H1 (cell line): ENCODE measurements around the gene OGFOD3. TPM values are rescaled to one million over a fixed set of nuclear protein-coding genes. Genes with fewer than 3 reads are reported as not detected.

Experiments used
- CTCF ChIA-PET: fragments of 300-600 bp; sonication (Branson Sonifier 250); formaldehyde crosslinking; loops from one replicate; lab custom pipeline; 2021; ENCODE audit not compliant: partially characterized antibody; lab: Charles Lee
- POLR2A ChIA-PET: fragments of 300-600 bp; sonication (Branson Sonifier 250); formaldehyde crosslinking; loops from one replicate; lab custom pipeline; 2021; ENCODE audit warnings: inconsistent platforms; ENCODE audit not compliant: partially characterized antibody; lab: Charles Lee
- DNase-seq, 2 experiments: peaks; one replicate each; pipeline versions ENCODE4 v3.0.0 to v3.0.0-alpha.2; 2010 to 2022; ENCODE audit warnings: low spot score in 2 of 2, low read depth in 1 of 2, mixed read lengths in 1 of 2
- FAIRE-seq: peaks from 2 replicates; lab custom pipeline; 2011; peaks lifted over from hg19 to GRCh38; lab: Jason Lieb, UNC
- H2AFZ ChIP-seq: 2 replicates; pipeline ENCODE4 v1.8.1; 2012; ENCODE audit warnings: low read length, inconsistent platforms
- H2AK5ac ChIP-seq: 2 replicates; pipeline ENCODE4 v1.6.1; 2013; ENCODE audit warnings: low read depth, low read length
- H2BK120ac ChIP-seq: replicated peaks from 2 replicates; pipeline ENCODE3; 2013; ENCODE audit warnings: low read depth, low read length, inconsistent platforms
- H2BK12ac ChIP-seq: 2 replicates; pipeline ENCODE4 v1.6.1; 2013; ENCODE audit warnings: low read depth, low read length
- H2BK15ac ChIP-seq: 2 replicates; pipeline ENCODE4 v1.6.1; 2013; ENCODE audit warnings: low read length
- H2BK20ac ChIP-seq: 2 replicates; pipeline ENCODE4 v1.6.1; 2013; ENCODE audit warnings: low read length
- H2BK5ac ChIP-seq: 2 replicates; pipeline ENCODE4 v1.6.1; 2013; ENCODE audit warnings: low read depth, low read length
- H3K14ac ChIP-seq: 2 replicates; pipeline ENCODE4 v1.6.1; 2013; ENCODE audit warnings: inconsistent platforms; ENCODE audit not compliant: insufficient read length
- H3K18ac ChIP-seq: 2 replicates; pipeline ENCODE4 v1.6.1; 2013; ENCODE audit warnings: low read length; ENCODE audit errors: extremely low read depth
- H3K23ac ChIP-seq: 2 replicates; pipeline ENCODE4 v1.6.1; 2013; ENCODE audit warnings: inconsistent platforms; ENCODE audit not compliant: insufficient read length
- H3K23me2 ChIP-seq: 2 replicates; pipeline ENCODE4 v1.6.1; 2013; ENCODE audit warnings: low read depth, low read length
- H3K27ac ChIP-seq: 2 replicates; pipeline ENCODE4 v1.6.1; 2011; ENCODE audit warnings: low read depth, low read length, inconsistent platforms
- H3K27me3 ChIP-seq, 4 experiments: replicated peaks in 1 of 4; 1 replicate in 1 of 4; 2 replicates in 3 of 4; pipeline versions ENCODE4 v1.6.1 to v1.8.1; 2011 to 2013; ENCODE audit warnings: low read length in 3 of 4, mild to moderate bottlenecking in 3 of 4, inconsistent platforms in 2 of 4, mixed read lengths in 2 of 4, moderate library complexity in 1 of 4; ENCODE audit not compliant: control insufficient read depth in 3 of 4, insufficient read depth in 3 of 4; ENCODE audit errors: extremely low read depth in 1 of 4
- H3K36me3 ChIP-seq, 4 experiments: 2 replicates each; pipeline versions ENCODE4 v1.6.1 to v1.8.1; 2011 to 2013; ENCODE audit warnings: mild to moderate bottlenecking in 4 of 4, low read length in 3 of 4, moderate library complexity in 2 of 4, control low read depth in 1 of 4, inconsistent platforms in 1 of 4; ENCODE audit not compliant: insufficient read depth in 4 of 4, control insufficient read depth in 2 of 4
- H3K4ac ChIP-seq: replicated peaks from 2 replicates; pipeline ENCODE3; 2013; ENCODE audit warnings: low read length, low read depth, mixed read lengths, inconsistent platforms; ENCODE audit not compliant: insufficient read length
- H3K4me1 ChIP-seq, 4 experiments: replicated peaks in 1 of 4; 1 replicate in 1 of 4; 2 replicates in 3 of 4; pipeline versions ENCODE4 v1.6.1 to v1.8.1; 2011 to 2013; ENCODE audit warnings: low read length in 3 of 4, inconsistent platforms in 2 of 4, mixed read lengths in 1 of 4; ENCODE audit not compliant: insufficient read depth in 4 of 4, control insufficient read depth in 3 of 4
- H3K4me2 ChIP-seq, 2 experiments: 2 replicates each; pipeline versions ENCODE4 v1.6.1 to v1.8.1; 2011 to 2013; ENCODE audit warnings: low read depth in 2 of 2, low read length in 2 of 2, control low read depth in 1 of 2, inconsistent platforms in 1 of 2, mild to moderate bottlenecking in 1 of 2; ENCODE audit not compliant: insufficient read depth in 1 of 2
- H3K4me3 ChIP-seq, 4 experiments: fragments of 200-600, 300-600 bp in 1 of 4; sonication (generic), shearing (Covaris generic), sonication (Bioruptor Twin) in 1 of 4; 2 replicates each; pipeline versions ENCODE4 v1.5.1 to v1.8.1; 2011 to 2016; ENCODE audit warnings: low read length in 4 of 4, low read depth in 3 of 4, control low read depth in 2 of 4, inconsistent platforms in 2 of 4, mild to moderate bottlenecking in 2 of 4, mixed read lengths in 1 of 4, moderate library complexity in 1 of 4; ENCODE audit not compliant: insufficient read depth in 2 of 4; ENCODE audit errors: extremely low read depth in 1 of 4
- H3K56ac ChIP-seq: replicated peaks from 2 replicates; pipeline ENCODE3; 2013; ENCODE audit warnings: low read depth, mild to moderate bottlenecking, mixed read lengths, low read length, inconsistent platforms; ENCODE audit not compliant: insufficient read length
- H3K79me1 ChIP-seq: 2 replicates; pipeline ENCODE4 v1.6.1; 2013; ENCODE audit warnings: low read depth, low read length, control low read depth
- H3K79me2 ChIP-seq, 2 experiments: 2 replicates each; pipeline versions ENCODE4 v1.6.1 to v1.8.1; 2012 to 2013; ENCODE audit warnings: low read length in 2 of 2, mild to moderate bottlenecking in 2 of 2, inconsistent platforms in 1 of 2; ENCODE audit not compliant: insufficient read depth in 2 of 2, control insufficient read depth in 1 of 2
- H3K9ac ChIP-seq, 4 experiments: replicated peaks in 1 of 4; 1 replicate in 1 of 4; 2 replicates in 3 of 4; pipeline versions ENCODE4 v1.6.1 to v1.8.1; 2011 to 2013; ENCODE audit warnings: low read depth in 3 of 4, low read length in 3 of 4, control low read depth in 2 of 4, mild to moderate bottlenecking in 2 of 4, moderate library complexity in 2 of 4, inconsistent platforms in 1 of 4; ENCODE audit errors: extremely low read depth in 1 of 4
- H3K9me3 ChIP-seq, 2 experiments: 2 replicates each; pipeline versions ENCODE4 v1.6.1 to v1.8.1; 2012 to 2013; ENCODE audit warnings: mild to moderate bottlenecking in 2 of 2, moderate library complexity in 2 of 2, control low read depth in 1 of 2, inconsistent platforms in 1 of 2, low read depth in 1 of 2, low read length in 1 of 2, mixed read lengths in 1 of 2; ENCODE audit not compliant: insufficient read depth in 2 of 2
- H4K20me1 ChIP-seq, 2 experiments: replicated peaks in 1 of 2; 2 replicates each; pipeline versions ENCODE3 to v1.8.1; 2011 to 2013; ENCODE audit warnings: inconsistent platforms in 2 of 2, low read length in 2 of 2, mild to moderate bottlenecking in 1 of 2; ENCODE audit not compliant: insufficient read depth in 2 of 2, control insufficient read depth in 1 of 2
- H4K5ac ChIP-seq: 2 replicates; pipeline ENCODE4 v1.6.1; 2013; ENCODE audit warnings: low read length, low read depth, mixed read lengths, inconsistent platforms; ENCODE audit not compliant: insufficient read length
- H4K8ac ChIP-seq: 2 replicates; pipeline ENCODE4 v1.8.0; 2013; ENCODE audit warnings: mild to moderate bottlenecking, moderate library complexity, low read length, inconsistent platforms; ENCODE audit not compliant: insufficient read depth; ENCODE audit errors: extremely low read depth
- H4K91ac ChIP-seq: replicated peaks from 2 replicates; pipeline ENCODE3; 2013; ENCODE audit warnings: low read length, mixed read lengths, inconsistent platforms; ENCODE audit not compliant: insufficient read length
- RNF2 ChIP-seq: fragments of 200-900, 300-1000 bp; sonication (generic); IDR thresholded peaks from 2 replicates; pipeline ENCODE4 v1.7.1; 2016; ENCODE audit warnings: borderline replicate concordance, low read depth, mild to moderate bottlenecking, antibody characterized with exemption, low read length; ENCODE audit not compliant: poor library complexity, severe bottlenecking; ENCODE audit errors: missing control alignments
- RXRA ChIP-seq: IDR thresholded peaks from 2 replicates; pipeline ENCODE4 v1.6.1; 2011; ENCODE audit warnings: low read depth, mild to moderate bottlenecking, low read length, moderate library complexity; ENCODE audit not compliant: insufficient read depth
- SP2 ChIP-seq: IDR thresholded peaks from 2 replicates; pipeline ENCODE4 v1.6.1; 2012; ENCODE audit warnings: mild to moderate bottlenecking, low read length, inconsistent platforms
- SUZ12 ChIP-seq: fragments of 200-600 bp; sonication (generic); IDR thresholded peaks from 2 replicates; pipeline ENCODE4 v1.6.1; 2012; ENCODE audit warnings: mild to moderate bottlenecking, inconsistent platforms, low read length, moderate library complexity, mixed read lengths
- TBP ChIP-seq: IDR thresholded peaks from 2 replicates; pipeline ENCODE4 v1.6.1; 2011; ENCODE audit warnings: low read depth, low read length, improper control_type of control experiment
- WGBS, 2 experiments: shearing (Covaris generic) in 1 of 2; methylation state at CpG; one replicate each; pipeline versions ENCODE4 v1.1.6 to v1.1.7; 2013 to 2015; ENCODE audit warnings: low lambda C conversion rate in 2 of 2, mixed read lengths in 2 of 2, inconsistent platforms in 1 of 2, low coverage in 1 of 2, missing lambda C conversion rate in 1 of 2; ENCODE audit not compliant: insufficient replicate concordance in 2 of 2, insufficient coverage in 1 of 2, insufficient read length in 1 of 2; ENCODE audit errors: extremely low coverage in 1 of 2, missing lambda C conversion rate in 1 of 2; 5-methylcytosine and 5-hydroxymethylcytosine counted together
- polyA plus RNA-seq, 7 experiments: library from polyadenylated mRNA; depleted of rRNA in 3 of 7; stranded (reverse) in 5 of 7; unstranded in 2 of 7; fragments of >200 nt in 5 of 7; fragments of 200-250 nt in 2 of 7; gene quantifications; 1 replicate in 5 of 7; 2 replicates in 1 of 7; 4 replicates in 1 of 7; pipeline versions ENCODE4 v1.2.1 to v1.2.3, GENCODE V29; 2011 to 2013; ENCODE audit warnings: missing spikeins in 2 of 7, mixed read lengths in 2 of 7
- total RNA-seq: library from RNA; stranded (reverse); fragmentation: NEBNext Ultra II Directional; extraction: Animal tissue kit (Norgen Biotek cat#: 25700); gene quantifications from 2 replicates; pipeline ENCODE4 v1.2.1, GENCODE V29; 2021
- TF ChIP-seq, protein P1 (sequence below): IDR thresholded peaks from 2 replicates; pipeline ENCODE4 v1.6.1; 2011; ENCODE audit warnings: low read depth, mild to moderate bottlenecking, low read length; ENCODE audit not compliant: insufficient read depth
- TF ChIP-seq, protein P2 (sequence below): IDR thresholded peaks from 2 replicates; pipeline ENCODE4 v1.6.1; 2012; ENCODE audit warnings: inconsistent platforms

Gene OGFOD3
- total and polyA plus RNA-seq, 2 of the 8 experiments (the other 6 are each of a cell fraction or from before 2014, with no cell fraction given), result 21.1 to 21.8 TPM

DNA sequence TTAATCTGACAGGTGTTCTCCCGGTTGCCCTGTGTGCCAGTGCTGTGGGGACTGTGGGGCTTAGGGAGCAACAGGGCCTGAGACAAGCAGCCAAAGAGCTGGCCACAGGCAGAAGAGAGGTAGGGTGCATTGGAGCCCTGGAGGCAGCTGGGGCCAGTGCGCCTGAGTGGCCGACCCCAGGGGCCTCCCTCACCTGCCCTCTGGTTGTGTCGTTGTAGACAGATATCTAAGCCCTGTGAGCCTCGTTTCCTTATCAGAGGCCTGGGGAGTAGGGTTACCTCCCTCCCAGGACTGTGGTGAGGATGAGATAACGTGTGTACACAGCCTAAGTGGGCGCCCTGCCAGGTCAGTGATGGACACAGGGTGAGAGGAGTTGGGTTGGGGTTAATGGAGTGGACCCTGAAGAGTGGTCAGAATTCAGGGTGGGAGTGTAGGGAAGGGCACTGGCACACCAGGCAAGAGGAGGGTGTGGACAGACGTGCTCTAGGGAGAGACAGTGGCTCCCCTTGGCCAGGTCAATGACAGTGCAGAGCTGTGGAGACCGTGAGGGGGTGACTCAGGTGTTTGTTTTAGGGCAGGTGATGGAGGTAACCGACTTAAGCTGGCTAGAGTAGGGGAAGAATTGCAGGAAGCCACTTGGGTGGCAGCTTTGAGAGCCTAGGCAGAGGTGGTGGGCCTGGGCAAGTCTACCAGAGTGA, 43.6 kb upstream of the OGFOD3 start:
- FAIRE-seq, result no peak
- TF ChIP-seq SP2 (no peak), RXRA (no peak), RNF2 (no peak), SUZ12 (no peak), TBP (no peak)
- TF ChIP-seq, protein P1, sequence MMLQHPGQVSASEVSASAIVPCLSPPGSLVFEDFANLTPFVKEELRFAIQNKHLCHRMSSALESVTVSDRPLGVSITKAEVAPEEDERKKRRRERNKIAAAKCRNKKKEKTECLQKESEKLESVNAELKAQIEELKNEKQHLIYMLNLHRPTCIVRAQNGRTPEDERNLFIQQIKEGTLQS, result no peak
- TF ChIP-seq, protein P2, sequence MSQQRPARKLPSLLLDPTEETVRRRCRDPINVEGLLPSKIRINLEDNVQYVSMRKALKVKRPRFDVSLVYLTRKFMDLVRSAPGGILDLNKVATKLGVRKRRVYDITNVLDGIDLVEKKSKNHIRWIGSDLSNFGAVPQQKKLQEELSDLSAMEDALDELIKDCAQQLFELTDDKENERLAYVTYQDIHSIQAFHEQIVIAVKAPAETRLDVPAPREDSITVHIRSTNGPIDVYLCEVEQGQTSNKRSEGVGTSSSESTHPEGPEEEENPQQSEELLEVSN, result no peak
- TF ChIP-seq, all 59 proteins: peak for 0
- no peak overlapping the region for H3K4ac ChIP-seq
- 0 out of 2 replicates have a peak, but pooled peaks cover 4% of the 10 kb centered on the region for H3K79me1 ChIP-seq
- peaks cover 19 to 33% (median 24%) of the 10 kb centered on the region in 4 experiments for H3K36me3 ChIP-seq
- H2BK15ac ChIP-seq, result no peak overlapping the region
- H2BK12ac ChIP-seq, result no peak overlapping the region
- H4K20me1 ChIP-seq, result peaks cover 3 to 16% of the 10 kb centered on the region in 2 experiments
- 79% methylated on average over 10 of the region's 10 CpGs; no CpG with 5 or more reads in 1 of the 2 experiments for WGBS, 2 experiments
- H2AK5ac ChIP-seq, result no peak overlapping the region
- no peaks in the 10 kb centered on the region for H3K9me3 ChIP-seq
- H4K8ac ChIP-seq, result no peak overlapping the region
- POLR2A ChIA-PET, result interaction anchor here (1.2 kb wide), 1 partner anchor 15 kb away, joined by 3 read pairs; no protein-coding TSS in a partner anchor
- no peak overlapping the region for H3K56ac ChIP-seq
- H3K23me2 ChIP-seq, result peaks cover 2% of the 10 kb centered on the region; the same call in 1 of the 2 replicates
- no peak overlapping the region for H3K27ac ChIP-seq
- CTCF ChIA-PET, result interaction anchor here (1.2 to 2.5 kb wide), 2 partner anchors 12 to 16 kb away, joined by 4 to 8 read pairs; no protein-coding TSS in a partner anchor
- no peak overlapping the region for H3K9ac ChIP-seq
- no peak overlapping the region for H3K18ac ChIP-seq
- no peak overlapping the region for H3K23ac ChIP-seq
- H3K14ac ChIP-seq, result no peak overlapping the region
- no peak overlapping the region for H2BK5ac ChIP-seq
- no peak overlapping the region for H2BK120ac ChIP-seq
- no peak overlapping the region for H3K4me2 ChIP-seq
- H3K4me1 ChIP-seq, result peaks cover 0 to 8% (median 3%) of the 10 kb centered on the region in 4 experiments; a peak in 4 of 7 replicates
- no peak overlapping the region for H4K5ac ChIP-seq
- no peak overlapping the region for H2AFZ ChIP-seq
- H3K27me3 ChIP-seq, result no peaks in the 10 kb centered on the region
- no peak overlapping the region for H4K91ac ChIP-seq
- DNase-seq, result no peak
- H3K79me2 ChIP-seq, result peaks cover 0 to 3% of the 10 kb centered on the region in 2 experiments; a peak in 1 of 4 replicates
- H3K4me3 ChIP-seq, result no peak overlapping the region
- H2BK20ac ChIP-seq, result no peak overlapping the region
